H9 (cell line): ENCODE results near the gene FAAP100. TPM values are rescaled to one million over a fixed set of nuclear protein-coding genes. Genes with fewer than 3 reads are reported as not detected.

Experiments used
- DNase-seq: peaks from one replicate; pipeline ENCODE4 v3.0.0-alpha.2; 2017
- H2AFZ ChIP-seq: one replicate; pipeline ENCODE4 v1.6.1; 2013; ENCODE audit warnings: mild to moderate bottlenecking, low read length, control low read depth, moderate library complexity
- H2AK5ac ChIP-seq: 2 replicates; pipeline ENCODE4 v1.6.1; 2013; ENCODE audit warnings: low read length, control low read depth, mixed read lengths; ENCODE audit not compliant: insufficient read length
- H2BK120ac ChIP-seq: one replicate; pipeline ENCODE4 v1.6.1; 2013; ENCODE audit warnings: low read depth, mild to moderate bottlenecking, low read length, control low read depth, inconsistent platforms; ENCODE audit not compliant: poor library complexity, severe bottlenecking
- H2BK12ac ChIP-seq: 2 replicates; pipeline ENCODE4 v1.6.1; 2013; ENCODE audit warnings: low read length, control low read depth, mixed read lengths, low read depth; ENCODE audit not compliant: insufficient read length
- H2BK15ac ChIP-seq: 2 replicates; pipeline ENCODE4 v1.6.1; 2013; ENCODE audit warnings: low read depth, low read length, control low read depth
- H2BK20ac ChIP-seq: one replicate; pipeline ENCODE4 v1.6.1; 2013; ENCODE audit warnings: low read depth, mild to moderate bottlenecking, low read length, control low read depth, inconsistent platforms; ENCODE audit not compliant: poor library complexity, severe bottlenecking
- H2BK5ac ChIP-seq: 2 replicates; pipeline ENCODE4 v1.6.1; 2013; ENCODE audit warnings: low read length, control low read depth, mixed read lengths; ENCODE audit not compliant: insufficient read length
- H3K14ac ChIP-seq: 2 replicates; pipeline ENCODE4 v1.6.1; 2013; ENCODE audit warnings: low read length, control low read depth; ENCODE audit not compliant: insufficient read depth
- H3K18ac ChIP-seq: 2 replicates; pipeline ENCODE4 v1.6.1; 2013; ENCODE audit warnings: low read depth, mild to moderate bottlenecking, mixed read lengths, low read length, control low read depth; ENCODE audit not compliant: insufficient read length
- H3K23ac ChIP-seq: 2 replicates; pipeline ENCODE4 v1.6.1; 2013; ENCODE audit warnings: low read length, control low read depth, mixed read lengths, low read depth; ENCODE audit not compliant: insufficient read length
- H3K23me2 ChIP-seq: 2 replicates; pipeline ENCODE4 v1.6.1; 2013; ENCODE audit warnings: low read depth, mild to moderate bottlenecking, mixed read lengths, low read length, control low read depth; ENCODE audit not compliant: insufficient read length, poor library complexity, severe bottlenecking
- H3K27ac ChIP-seq: 2 replicates; pipeline ENCODE4 v1.5.1; 2013; ENCODE audit warnings: low read length, control low read depth, mixed read lengths, low read depth; ENCODE audit not compliant: insufficient read length
- H3K27me3 ChIP-seq: 2 replicates; pipeline ENCODE4 v1.6.1; 2013; ENCODE audit warnings: low read length, control low read depth, inconsistent platforms; ENCODE audit not compliant: insufficient read depth
- H3K4ac ChIP-seq: 2 replicates; pipeline ENCODE4 v1.6.1; 2013; ENCODE audit warnings: low read depth, mild to moderate bottlenecking, control low read depth, inconsistent platforms, low read length, moderate library complexity
- H3K4me1 ChIP-seq: 2 replicates; pipeline ENCODE4 v1.6.1; 2013; ENCODE audit warnings: low read length, control low read depth, inconsistent platforms; ENCODE audit not compliant: insufficient read depth
- H3K4me2 ChIP-seq: 2 replicates; pipeline ENCODE4 v1.6.1; 2013; ENCODE audit warnings: low read length, control low read depth, mixed read lengths; ENCODE audit not compliant: insufficient read length, insufficient read depth
- H3K56ac ChIP-seq: 2 replicates; pipeline ENCODE4 v1.6.1; 2013; ENCODE audit warnings: low read depth, mild to moderate bottlenecking, mixed read lengths, low read length, control low read depth; ENCODE audit not compliant: insufficient read length
- H3K79me1 ChIP-seq: 2 replicates; pipeline ENCODE4 v1.6.1; 2013; ENCODE audit warnings: low read depth, mild to moderate bottlenecking, moderate library complexity, low read length, control low read depth, inconsistent platforms; ENCODE audit not compliant: insufficient read depth, poor library complexity, severe bottlenecking
- H3K79me2 ChIP-seq: 2 replicates; pipeline ENCODE4 v1.6.1; 2013; ENCODE audit warnings: low read length, control low read depth, inconsistent platforms; ENCODE audit not compliant: insufficient read depth
- H3K9ac ChIP-seq: 2 replicates; pipeline ENCODE4 v1.6.1; 2013; ENCODE audit warnings: low read length, control low read depth, mixed read lengths; ENCODE audit not compliant: insufficient read length; ENCODE audit errors: extremely low read depth
- H3K9me3 ChIP-seq: one replicate; pipeline ENCODE4 v1.6.1; 2013; ENCODE audit warnings: low read depth, low read length, inconsistent platforms; ENCODE audit not compliant: control insufficient read depth
- H3T11ph ChIP-seq: one replicate; pipeline ENCODE4 v1.6.1; 2013; ENCODE audit warnings: mild to moderate bottlenecking, low read length, control low read depth, inconsistent platforms
- H4K20me1 ChIP-seq: one replicate; pipeline ENCODE4 v1.6.1; 2013; ENCODE audit not compliant: control insufficient read depth, insufficient read length, insufficient read depth
- H4K5ac ChIP-seq: 2 replicates; pipeline ENCODE4 v1.6.1; 2013; ENCODE audit warnings: low read depth, mild to moderate bottlenecking, mixed read lengths, low read length, control low read depth; ENCODE audit not compliant: insufficient read length
- H4K8ac ChIP-seq: replicated peaks from 2 replicates; pipeline ENCODE4 v1.6.1; 2013; ENCODE audit warnings: low read length, control low read depth, mixed read lengths, low read depth; ENCODE audit not compliant: insufficient read length
- H4K91ac ChIP-seq: 2 replicates; pipeline ENCODE4 v1.6.1; 2013; ENCODE audit warnings: low read depth, mild to moderate bottlenecking, moderate library complexity, mixed read lengths, low read length, control low read depth; ENCODE audit not compliant: insufficient read length
- H3K27ac Mint-ChIP-seq, 3 experiments: 2 replicates in 2 of 3; 3 replicates in 1 of 3; pipeline ENCODE4 v1.8.0; 2020 to 2021; ENCODE audit warnings: mixed read lengths in 3 of 3, mild to moderate bottlenecking in 1 of 3, moderate library complexity in 1 of 3
- H3K27me3 Mint-ChIP-seq: 2 replicates; pipeline ENCODE4 v1.8.0; 2021; ENCODE audit warnings: low read depth, mild to moderate bottlenecking, moderate library complexity, mixed read lengths
- H3K36me3 Mint-ChIP-seq, 3 experiments: 2 replicates in 2 of 3; 3 replicates in 1 of 3; pipeline ENCODE4 v1.8.0; 2020 to 2021; ENCODE audit warnings: low read depth in 3 of 3, mixed read lengths in 3 of 3; ENCODE audit not compliant: insufficient read depth in 1 of 3
- H3K4me1 Mint-ChIP-seq, 2 experiments: 2 replicates each; pipeline ENCODE4 v1.8.0; 2020; ENCODE audit warnings: mixed read lengths in 2 of 2
- H3K4me3 Mint-ChIP-seq, 2 experiments: 2 replicates in 1 of 2; 3 replicates in 1 of 2; pipeline ENCODE4 v1.8.0; 2020 to 2021; ENCODE audit warnings: mild to moderate bottlenecking in 2 of 2, mixed read lengths in 2 of 2, moderate library complexity in 1 of 2
- H3K9me3 Mint-ChIP-seq, 2 experiments: 2 replicates in 1 of 2; 3 replicates in 1 of 2; pipeline ENCODE4 v1.8.0; 2020; ENCODE audit warnings: mild to moderate bottlenecking in 2 of 2, mixed read lengths in 2 of 2, moderate library complexity in 1 of 2
- CTCF ChIP-seq: fragments of 200-600 bp; sonication (generic); conservative IDR thresholded peaks from 3 replicates; pipeline ENCODE4 v1.8.0; 2021; ENCODE audit warnings: antibody characterized with exemption, mild to moderate bottlenecking
- WGBS: extraction: QIAGEN DNeasy Blood & Tissue Kit; methylation state at CpG from one replicate; pipeline ENCODE4 v1.1.7; 2013; ENCODE audit warnings: missing lambda C conversion rate, low lambda C conversion rate, mixed read lengths; ENCODE audit not compliant: insufficient read length; ENCODE audit errors: extremely low coverage; 5-methylcytosine and 5-hydroxymethylcytosine counted together
- total RNA-seq: library from RNA; stranded (reverse); gene quantifications from 2 replicates; pipeline ENCODE4 v1.2.1, GENCODE V29; 2021

FAAP100 gene
- total RNA-seq, 1 experiment from 2014 or later, result 54.0 TPM

GRCh38 chr17:81499601-81499970, 52.6 kb downstream of the FAAP100 start:
- H3K27me3 Mint-ChIP-seq, result peaks cover 17% of the 10 kb centered on the region
- H3K27ac Mint-ChIP-seq, result no peak overlapping the region

More at GRCh38 chr17:81499601-81499970, 52.6 kb downstream of the FAAP100 start:
- no peak overlapping the region for H2BK20ac ChIP-seq
- H4K20me1 ChIP-seq, result no peaks in the 10 kb centered on the region
- H2AFZ ChIP-seq, result no peak overlapping the region
- H2BK12ac ChIP-seq, result no peak overlapping the region
- no peak overlapping the region for H2BK15ac ChIP-seq
- H4K91ac ChIP-seq, result no peak overlapping the region
- peaks cover 5 to 7% of the 10 kb centered on the region in 2 experiments for H3K4me1 Mint-ChIP-seq
- no peak overlapping the region for H3K9ac ChIP-seq
- H3K27ac ChIP-seq, result no peak overlapping the region
- no peaks in the 10 kb centered on the region for H3K23me2 ChIP-seq
- H3K18ac ChIP-seq, result no peak overlapping the region
- H3K23ac ChIP-seq, result no peak overlapping the region
- H4K8ac ChIP-seq, result no peak overlapping the region
- H4K5ac ChIP-seq, result no peak overlapping the region
- H3K27me3 ChIP-seq, result no peaks in the 10 kb centered on the region
- H3K4me1 ChIP-seq, result no peaks in the 10 kb centered on the region
- no peak for DNase-seq
- H3K4me3 Mint-ChIP-seq, result no peak overlapping the region
- H3K9me3 ChIP-seq, result no peaks in the 10 kb centered on the region
- no peak overlapping the region for H2AK5ac ChIP-seq
- H3K79me2 ChIP-seq, result no peaks in the 10 kb centered on the region
- no peak overlapping the region for H3K4me2 ChIP-seq
- WGBS, result no CpG with 5 or more reads among the region's 12 CpGs
- no peak overlapping the region for H2BK120ac ChIP-seq
- H3K36me3 Mint-ChIP-seq, result no peaks in the 10 kb centered on the region
- H3K56ac ChIP-seq, result no peak overlapping the region
- H3K79me1 ChIP-seq, result no peaks in the 10 kb centered on the region
- H3K14ac ChIP-seq, result no peak overlapping the region
- H3K9me3 Mint-ChIP-seq, result no peaks in the 10 kb centered on the region
- no peak overlapping the region for H2BK5ac ChIP-seq
- H3T11ph ChIP-seq, result no peak overlapping the region
- no peak for TF ChIP-seq CTCF
- no peak overlapping the region for H3K4ac ChIP-seq
